Stromal cell of bone marrow (primary cell): ENCODE measurements around the gene IL31RA.

Experiments
- DNase-seq: peaks from one replicate; pipeline ENCODE4 v3.0.0-alpha.2; 2012; ENCODE audit warnings: low read depth

IL31RA gene

DNA sequence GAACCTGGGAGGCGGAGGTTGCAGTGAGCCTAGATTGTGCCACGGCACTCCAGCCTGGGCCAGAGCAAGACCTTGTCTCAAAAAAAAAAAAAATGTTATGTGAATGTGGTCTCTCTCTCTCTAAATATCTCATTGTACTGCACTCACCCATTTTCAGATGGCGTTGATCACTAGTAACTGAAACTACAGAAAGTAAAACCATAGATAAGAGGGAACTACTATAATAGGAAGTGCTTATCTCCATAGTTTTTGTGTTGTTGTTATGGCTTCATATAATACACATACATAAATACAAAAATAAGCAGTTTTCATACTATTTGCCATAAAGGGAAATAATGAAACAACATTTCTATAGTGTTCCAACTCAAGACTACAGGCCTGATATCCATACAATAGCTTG, 9.1 kb downstream of the IL31RA start:
- no peak for DNase-seq

GRCh38 chr5:55860709-55861108, 9.6 kb downstream of the IL31RA start:
- DNase-seq, result no peak

GRCh38 chr5:55864606-55865541, 13.7 kb downstream of the IL31RA start:
- DNase-seq, result no peak

- no peak for DNase-seq
Measured at GRCh38 chr5:55865831-55866230, 14.7 kb downstream of the IL31RA start.

GRCh38 chr5:55866485-55866884, 15.3 kb downstream of the IL31RA start:
- no peak for DNase-seq

DNA sequence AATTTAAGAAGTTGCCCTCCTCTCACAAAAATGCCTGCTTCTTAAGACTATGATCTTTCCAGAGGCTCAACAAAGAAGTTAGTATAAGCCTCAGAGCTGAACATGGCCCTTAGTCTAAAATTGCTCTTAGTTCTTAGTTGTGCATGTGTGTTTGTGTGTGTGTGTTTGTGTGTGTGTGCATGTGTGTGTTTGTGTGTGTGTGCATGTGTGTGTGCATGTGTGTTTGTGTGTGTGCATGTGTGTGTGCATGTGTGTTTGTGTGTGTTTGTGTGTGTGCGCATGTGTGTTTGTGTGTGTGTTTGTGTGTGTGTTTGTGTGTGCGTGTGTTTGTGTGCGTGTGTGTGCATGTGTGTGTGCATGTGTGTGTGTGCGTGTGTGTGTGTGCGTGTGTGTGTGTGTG, 15.8 kb downstream of the IL31RA start:
- DNase-seq, result no peak

- DNase-seq, result peak; percentile 98
Measured at GRCh38 chr5:55868846-55869245, 17.7 kb downstream of the IL31RA start.

DNA sequence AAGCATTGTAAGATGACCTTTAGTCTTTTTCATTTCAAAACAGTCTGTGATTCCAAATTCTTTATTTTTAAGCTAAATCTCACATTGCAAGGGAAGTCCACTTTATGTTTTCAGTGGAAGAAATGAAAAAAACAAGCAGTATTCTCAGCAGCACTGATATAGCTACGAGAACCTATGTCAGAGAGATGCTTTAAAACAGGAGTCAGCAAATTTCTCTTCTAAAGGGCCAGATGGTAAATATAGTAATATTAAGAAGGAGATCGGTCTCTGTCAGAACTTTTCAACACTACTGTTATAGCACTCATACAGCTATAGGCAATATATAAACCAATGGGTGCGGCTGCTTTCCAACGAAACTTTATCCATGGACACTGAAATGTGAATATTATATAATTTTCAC, 18.7 kb downstream of the IL31RA start:
- no peak for DNase-seq

GRCh38 chr5:55873234-55873633, 22.1 kb downstream of the IL31RA start:
- DNase-seq, result no peak

DNA sequence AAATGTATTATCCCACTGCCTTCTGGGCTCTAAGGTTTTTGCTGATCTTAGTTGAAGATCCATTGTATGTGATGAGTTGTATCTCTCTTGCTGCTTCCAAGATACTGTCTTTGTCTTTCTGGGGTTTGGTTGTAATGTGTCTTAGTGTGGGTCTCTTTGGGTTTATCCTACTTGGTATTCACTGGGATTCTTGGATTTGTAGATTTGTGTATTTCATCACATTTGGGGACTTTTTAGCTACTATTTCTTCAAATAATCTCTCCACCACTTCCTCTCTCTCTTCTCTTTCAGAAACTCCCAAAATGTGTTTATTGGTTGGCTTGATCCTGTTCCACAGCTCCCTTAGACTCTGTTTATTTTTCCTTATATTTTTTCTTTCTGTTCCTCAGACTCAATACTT, 26.5 kb downstream of the IL31RA start:
- DNase-seq, result no peak

DNA sequence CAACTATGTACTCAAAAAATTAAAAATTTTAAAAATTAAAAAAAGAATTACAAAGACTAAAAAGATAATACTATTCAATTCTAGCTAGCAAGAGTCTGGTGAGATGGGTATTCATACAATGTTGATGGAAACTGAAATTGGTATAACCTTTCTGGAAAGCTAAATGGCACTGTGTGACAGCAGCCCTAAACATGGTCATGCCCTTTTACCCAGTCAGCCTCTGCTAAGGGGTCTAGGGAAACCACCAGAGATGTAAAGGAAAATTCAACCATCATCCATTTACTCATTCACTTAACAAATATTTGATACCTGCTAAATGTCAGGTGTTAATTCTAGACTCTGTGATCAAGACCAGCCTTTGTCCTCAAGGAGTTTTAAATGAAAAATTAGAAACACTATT, 29.3 kb downstream of the IL31RA start:
- no peak for DNase-seq

GRCh38 chr5:55885359-55885758, 34.2 kb downstream of the IL31RA start:
- no peak for DNase-seq

GRCh38 chr5:55888205-55888604, 37.0 kb downstream of the IL31RA start:
- no peak for DNase-seq

DNA sequence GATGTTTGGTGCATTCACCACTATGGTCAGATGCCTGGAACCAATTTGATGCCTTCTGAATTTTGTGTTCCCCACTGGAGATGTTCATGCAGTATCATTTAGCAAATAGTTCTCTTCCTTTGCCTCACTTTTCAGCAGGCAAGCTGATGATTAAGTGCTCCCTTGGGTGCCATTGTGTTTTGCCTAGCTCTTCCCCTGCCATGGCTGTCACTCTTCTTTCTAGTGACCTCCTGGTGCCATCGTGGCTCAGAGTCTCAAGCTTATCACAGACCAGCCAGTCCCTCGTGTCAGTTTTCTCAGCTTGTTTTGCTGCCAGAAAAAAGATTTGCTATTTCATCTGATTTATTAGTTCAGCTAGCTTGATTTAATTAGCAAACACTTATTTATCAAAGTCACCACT, 41.3 kb downstream of the IL31RA start:
- no peak for DNase-seq

- DNase-seq, result no peak
Measured at GRCh38 chr5:55894135-55894534, 43.0 kb downstream of the IL31RA start.

DNA sequence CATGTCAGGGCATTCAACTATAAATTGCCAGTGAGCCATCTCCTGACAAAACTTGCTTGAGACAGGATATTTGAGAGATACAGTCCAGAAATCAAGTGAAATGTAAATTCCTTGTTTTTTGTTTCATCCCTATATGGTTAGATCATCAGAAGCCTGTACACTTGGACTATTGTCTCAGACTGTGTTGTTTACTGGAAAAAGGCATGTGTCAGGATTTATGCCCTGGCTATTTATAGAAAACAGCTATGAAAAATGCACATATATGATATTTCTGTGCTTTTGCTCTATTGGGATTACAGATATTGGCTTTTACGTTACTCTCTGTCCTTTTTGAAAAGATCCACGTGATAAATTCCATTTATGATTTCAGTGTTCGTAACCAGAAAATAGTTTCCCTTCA, 44.2 kb downstream of the IL31RA start:
- DNase-seq, result no peak

- DNase-seq, result no peak
Measured at GRCh38 chr5:55896238-55896637, 45.1 kb downstream of the IL31RA start.

- DNase-seq, result no peak
Measured at GRCh38 chr5:55896663-55897062, 45.5 kb downstream of the IL31RA start.

DNA sequence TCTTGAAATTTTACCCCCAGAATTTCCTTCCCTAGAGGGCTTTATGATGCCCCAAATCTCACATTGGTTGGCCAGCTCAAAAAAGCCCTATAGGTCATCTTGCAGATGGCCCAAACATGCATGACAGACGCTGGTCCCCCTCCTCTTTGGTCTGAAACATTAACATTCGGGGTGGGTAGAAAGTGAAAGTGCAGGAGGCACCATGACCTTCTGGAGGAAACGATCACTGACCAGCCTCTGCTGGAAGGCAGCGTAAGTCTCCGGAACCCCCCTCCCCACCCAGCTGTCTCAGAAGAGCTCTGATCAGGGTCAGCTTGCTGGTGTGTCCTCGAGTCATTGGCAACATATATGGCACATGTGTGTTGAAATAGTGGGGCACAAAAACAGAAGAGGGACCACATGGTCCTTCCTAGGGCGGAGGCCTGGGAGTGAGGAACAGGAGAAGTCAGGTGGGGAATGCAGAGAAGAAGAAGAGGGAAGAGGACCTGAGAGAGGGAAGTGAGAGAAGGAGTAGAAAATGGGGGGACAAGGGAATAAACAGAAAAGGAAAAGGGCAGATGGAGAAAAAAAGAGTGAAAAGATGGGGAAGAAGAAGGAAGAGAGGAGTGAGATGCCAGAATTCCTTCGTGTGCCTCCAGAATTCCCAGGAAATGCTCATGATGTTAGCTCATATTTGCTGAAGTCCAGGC, 46.2 kb downstream of the IL31RA start:
- DNase-seq, result no peak

- peak; percentile 82 for DNase-seq
Measured at GRCh38 chr5:55897905-55898304, 46.7 kb downstream of the IL31RA start.

- DNase-seq, result peak; percentile 24
Measured at GRCh38 chr5:55899344-55899743, 48.2 kb downstream of the IL31RA start.

DNA sequence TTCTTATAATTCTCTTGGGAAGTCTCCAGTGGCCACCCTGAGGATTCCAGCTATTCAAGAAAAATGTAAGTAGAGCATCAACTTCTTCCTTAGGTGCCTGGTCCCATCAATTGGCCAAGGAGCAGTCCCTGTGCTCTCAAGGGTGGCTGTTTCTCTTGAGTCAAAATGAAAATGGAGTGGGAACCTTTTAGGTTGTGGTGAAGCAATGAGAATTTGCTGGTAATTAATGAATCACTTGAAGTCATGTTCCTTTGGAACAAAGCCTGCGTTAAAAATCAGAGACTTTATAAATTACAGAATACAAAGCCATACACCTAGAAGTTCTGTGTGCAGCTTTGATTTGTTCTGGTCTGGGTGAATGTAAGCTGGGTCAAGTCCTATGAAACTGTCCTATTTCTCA, 48.9 kb downstream of the IL31RA start:
- no peak for DNase-seq

DNA sequence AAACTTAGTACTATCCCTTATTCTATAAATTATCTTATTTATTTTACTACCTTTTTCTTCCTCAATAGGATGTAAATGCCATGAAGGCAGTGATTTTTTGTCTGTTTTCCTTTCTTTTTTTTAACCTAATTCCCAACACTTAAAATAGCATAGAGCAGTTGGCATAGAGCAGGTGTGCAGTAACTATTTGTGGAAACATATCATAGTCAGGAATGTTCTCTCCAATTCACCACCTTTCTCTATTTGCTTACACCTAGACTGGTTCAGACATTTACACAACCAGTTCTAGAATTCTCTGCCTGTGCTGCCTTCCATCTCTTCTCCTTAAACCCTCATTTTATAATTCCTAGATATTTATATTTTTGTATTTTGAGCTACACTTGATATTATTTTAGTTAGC, 49.6 kb downstream of the IL31RA start:
- DNase-seq, result no peak
